Measurements from ENCODE around the gene TMEM179B.

DNA sequence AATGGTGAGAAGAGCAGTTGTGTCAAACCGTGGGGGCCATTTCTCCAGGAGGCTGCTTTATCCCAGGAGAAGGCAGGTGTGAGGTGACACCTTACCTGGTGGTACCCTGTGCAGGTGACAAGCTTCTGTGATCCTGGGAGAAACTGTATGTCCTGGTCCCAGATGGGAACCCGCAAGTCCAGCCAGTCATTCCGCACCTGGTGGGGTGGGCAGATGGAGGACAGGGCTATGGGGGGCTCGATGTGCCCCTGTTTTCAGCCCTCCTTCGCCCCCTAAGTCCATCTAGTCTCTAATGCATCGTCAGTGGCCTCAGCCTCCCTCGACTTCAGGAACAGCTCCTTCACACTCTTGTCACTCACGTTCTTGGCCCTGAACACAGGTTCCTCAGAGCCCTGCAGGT, 48.1 kb downstream of the TMEM179B start:
- TF ChIP-seq, protein P1, sequence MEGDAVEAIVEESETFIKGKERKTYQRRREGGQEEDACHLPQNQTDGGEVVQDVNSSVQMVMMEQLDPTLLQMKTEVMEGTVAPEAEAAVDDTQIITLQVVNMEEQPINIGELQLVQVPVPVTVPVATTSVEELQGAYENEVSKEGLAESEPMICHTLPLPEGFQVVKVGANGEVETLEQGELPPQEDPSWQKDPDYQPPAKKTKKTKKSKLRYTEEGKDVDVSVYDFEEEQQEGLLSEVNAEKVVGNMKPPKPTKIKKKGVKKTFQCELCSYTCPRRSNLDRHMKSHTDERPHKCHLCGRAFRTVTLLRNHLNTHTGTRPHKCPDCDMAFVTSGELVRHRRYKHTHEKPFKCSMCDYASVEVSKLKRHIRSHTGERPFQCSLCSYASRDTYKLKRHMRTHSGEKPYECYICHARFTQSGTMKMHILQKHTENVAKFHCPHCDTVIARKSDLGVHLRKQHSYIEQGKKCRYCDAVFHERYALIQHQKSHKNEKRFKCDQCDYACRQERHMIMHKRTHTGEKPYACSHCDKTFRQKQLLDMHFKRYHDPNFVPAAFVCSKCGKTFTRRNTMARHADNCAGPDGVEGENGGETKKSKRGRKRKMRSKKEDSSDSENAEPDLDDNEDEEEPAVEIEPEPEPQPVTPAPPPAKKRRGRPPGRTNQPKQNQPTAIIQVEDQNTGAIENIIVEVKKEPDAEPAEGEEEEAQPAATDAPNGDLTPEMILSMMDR (IDR thresholded peaks at IDR 0.05 in 2 of 3, conservative IDR thresholded peaks at IDR 0.05 in 1 of 3; ENCODE audit: borderline replicate concordance in 1 of 3, insufficient read depth in 1 of 3, low read depth in 2 of 3, low read length in 2 of 3): no peak
- TF ChIP-seq CEBPB (IDR thresholded peaks at IDR 0.05; ENCODE audit: low read depth): no peak
- no peak for TF ChIP-seq POLR2A (IDR thresholded peaks at IDR 0.05; ENCODE audit: borderline replicate concordance, extremely low read depth, insufficient read depth, insufficient read length)
